C4-2B (cell line): Measurements from ENCODE around the gene SLC25A21.

ENCODE experiments used
- ZFX ChIP-seq: fragments of 450-650 bp; IDR thresholded peaks from 2 replicates; pipeline ENCODE4 v1.6.1; 2017
- TF ChIP-seq, protein P1 (sequence below): fragments of 450-650 bp; conservative IDR thresholded peaks from 2 replicates; pipeline ENCODE4 v1.5.1; 2017; ENCODE audit warnings: mild to moderate bottlenecking

DNA sequence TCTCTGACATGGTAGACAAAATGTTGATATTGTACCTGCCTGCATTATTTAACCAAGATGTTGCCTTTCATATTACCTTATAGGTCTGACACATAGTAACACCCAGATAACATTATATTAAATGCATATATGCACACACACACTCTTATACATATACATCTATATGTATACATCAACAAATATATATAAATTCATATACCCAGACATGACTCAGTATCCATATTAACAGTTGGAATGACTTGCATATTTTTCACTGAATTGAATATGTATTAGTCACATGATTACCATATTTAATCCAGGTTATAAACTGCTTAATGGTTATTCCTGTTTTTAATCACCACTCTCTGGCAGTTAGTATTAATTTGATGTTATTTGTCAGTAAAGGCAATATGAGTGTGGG lies 425.5 kb downstream of the SLC25A21 start:
- TF ChIP-seq, protein P1, sequence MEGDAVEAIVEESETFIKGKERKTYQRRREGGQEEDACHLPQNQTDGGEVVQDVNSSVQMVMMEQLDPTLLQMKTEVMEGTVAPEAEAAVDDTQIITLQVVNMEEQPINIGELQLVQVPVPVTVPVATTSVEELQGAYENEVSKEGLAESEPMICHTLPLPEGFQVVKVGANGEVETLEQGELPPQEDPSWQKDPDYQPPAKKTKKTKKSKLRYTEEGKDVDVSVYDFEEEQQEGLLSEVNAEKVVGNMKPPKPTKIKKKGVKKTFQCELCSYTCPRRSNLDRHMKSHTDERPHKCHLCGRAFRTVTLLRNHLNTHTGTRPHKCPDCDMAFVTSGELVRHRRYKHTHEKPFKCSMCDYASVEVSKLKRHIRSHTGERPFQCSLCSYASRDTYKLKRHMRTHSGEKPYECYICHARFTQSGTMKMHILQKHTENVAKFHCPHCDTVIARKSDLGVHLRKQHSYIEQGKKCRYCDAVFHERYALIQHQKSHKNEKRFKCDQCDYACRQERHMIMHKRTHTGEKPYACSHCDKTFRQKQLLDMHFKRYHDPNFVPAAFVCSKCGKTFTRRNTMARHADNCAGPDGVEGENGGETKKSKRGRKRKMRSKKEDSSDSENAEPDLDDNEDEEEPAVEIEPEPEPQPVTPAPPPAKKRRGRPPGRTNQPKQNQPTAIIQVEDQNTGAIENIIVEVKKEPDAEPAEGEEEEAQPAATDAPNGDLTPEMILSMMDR: no peak
- TF ChIP-seq ZFX: no peak
